Trophoblast cell (in vitro differentiated cells and primary cell): ENCODE data around the gene SLC6A9.

ENCODE experiments used
- DNase-seq, 2 donors: peaks; one replicate each; pipeline ENCODE4 v3.0.0-alpha.2; 2016
- H2AFZ ChIP-seq: 2 replicates; pipeline ENCODE4 v1.6.1; 2013; ENCODE audit warnings: low read length, moderate library complexity, mild to moderate bottlenecking; ENCODE audit not compliant: insufficient read depth, poor library complexity
- H2AK5ac ChIP-seq: 2 replicates; pipeline ENCODE4 v1.6.1; 2013; ENCODE audit warnings: mild to moderate bottlenecking, low read length
- H2BK120ac ChIP-seq: 2 replicates; pipeline ENCODE4 v1.6.1; 2013; ENCODE audit warnings: low read length, mild to moderate bottlenecking, moderate library complexity; ENCODE audit not compliant: insufficient read depth, poor library complexity
- H2BK12ac ChIP-seq: 2 replicates; pipeline ENCODE4 v1.6.1; 2013; ENCODE audit warnings: mild to moderate bottlenecking, low read length, moderate library complexity
- H2BK5ac ChIP-seq: 2 replicates; pipeline ENCODE4 v1.6.1; 2013; ENCODE audit warnings: low read length, low read depth, moderate library complexity, mild to moderate bottlenecking; ENCODE audit not compliant: poor library complexity
- H3K14ac ChIP-seq: 2 replicates; pipeline ENCODE4 v1.6.1; 2013; ENCODE audit warnings: mild to moderate bottlenecking, low read length
- H3K18ac ChIP-seq: 2 replicates; pipeline ENCODE4 v1.6.1; 2013; ENCODE audit warnings: mild to moderate bottlenecking, low read length
- H3K23ac ChIP-seq: 2 replicates; pipeline ENCODE4 v1.6.1; 2013; ENCODE audit warnings: low read length
- H3K27ac ChIP-seq: 2 replicates; pipeline ENCODE4 v1.5.1; 2013; ENCODE audit warnings: low read depth, mild to moderate bottlenecking, inconsistent platforms, low read length, moderate library complexity
- H3K27me3 ChIP-seq: 2 replicates; pipeline ENCODE4 v1.6.1; 2013; ENCODE audit warnings: inconsistent platforms, mild to moderate bottlenecking, low read length, moderate library complexity; ENCODE audit not compliant: insufficient read depth
- H3K36me3 ChIP-seq, 2 experiments: 1 replicate in 1 of 2; 2 replicates in 1 of 2; pipeline ENCODE4 v1.6.1; 2013; ENCODE audit warnings: low read length in 2 of 2, mild to moderate bottlenecking in 2 of 2, moderate library complexity in 1 of 2; ENCODE audit not compliant: insufficient read depth in 2 of 2, control insufficient read depth in 1 of 2
- H3K4ac ChIP-seq: 2 replicates; pipeline ENCODE4 v1.6.1; 2013; ENCODE audit warnings: low read depth, mild to moderate bottlenecking, low read length, moderate library complexity
- H3K4me1 ChIP-seq, 2 experiments: 1 replicate in 1 of 2; 2 replicates in 1 of 2; pipeline ENCODE4 v1.6.1; 2013; ENCODE audit warnings: low read length in 2 of 2, mild to moderate bottlenecking in 2 of 2, moderate library complexity in 1 of 2; ENCODE audit not compliant: insufficient read depth in 2 of 2, control insufficient read depth in 1 of 2
- H3K4me2 ChIP-seq: 2 replicates; pipeline ENCODE4 v1.6.1; 2013; ENCODE audit warnings: inconsistent platforms, mild to moderate bottlenecking, low read length, moderate library complexity
- H3K4me3 ChIP-seq: 2 replicates; pipeline ENCODE4 v1.5.1; 2013; ENCODE audit warnings: mild to moderate bottlenecking, low read depth, low read length, inconsistent platforms
- H3K79me1 ChIP-seq: one replicate; pipeline ENCODE4 v1.6.1; 2013; ENCODE audit warnings: low read length
- H3K79me2 ChIP-seq: 2 replicates; pipeline ENCODE4 v1.6.1; 2013; ENCODE audit warnings: low read length, mild to moderate bottlenecking; ENCODE audit not compliant: control insufficient read depth, insufficient read depth, poor library complexity
- H3K9ac ChIP-seq: 2 replicates; pipeline ENCODE4 v1.6.1; 2013; ENCODE audit warnings: mild to moderate bottlenecking, low read length
- H3K9me3 ChIP-seq: 2 replicates; pipeline ENCODE4 v1.6.1; 2013; ENCODE audit warnings: low read depth, mild to moderate bottlenecking, control low read depth, inconsistent platforms, low read length; ENCODE audit not compliant: insufficient read depth
- H4K12ac ChIP-seq: 2 replicates; pipeline ENCODE4 v1.6.1; 2013; ENCODE audit warnings: low read depth, mild to moderate bottlenecking, low read length, moderate library complexity
- H4K8ac ChIP-seq: 2 replicates; pipeline ENCODE4 v1.6.1; 2013; ENCODE audit warnings: low read depth, mild to moderate bottlenecking, low read length, moderate library complexity
- H4K91ac ChIP-seq: one replicate; pipeline ENCODE4 v1.6.1; 2013; ENCODE audit warnings: low read depth, mild to moderate bottlenecking, low read length, moderate library complexity
- WGBS: extraction: QIAGEN DNeasy Blood & Tissue Kit; methylation state at CpG from one replicate; pipeline ENCODE4 v1.1.7; 2013; ENCODE audit warnings: missing lambda C conversion rate; ENCODE audit not compliant: insufficient read length, insufficient coverage; ENCODE audit errors: extremely low coverage; 5-methylcytosine and 5-hydroxymethylcytosine counted together

SLC6A9 gene

GRCh38 chr1:43970911-43971310, 60.4 kb downstream of the SLC6A9 start:
- Histone ChIP-seq H4K12ac (no peak overlapping the region), H3K4me2 (peak overlapping the region; percentile 88), H3K9me3 (peaks cover 2% of the 10 kb centered on the region), H3K4me1 (peaks cover 6 to 15% of the 10 kb centered on the region in 2 experiments), H3K23ac (no peak overlapping the region), H3K79me1 (peaks cover 8% of the 10 kb centered on the region), H2AK5ac (no peak overlapping the region), H4K8ac (no peak overlapping the region), H2BK12ac (no peak overlapping the region), H3K27ac (no peak overlapping the region), H3K9ac (no peak overlapping the region), H3K4me3 (no peak overlapping the region), H3K18ac (no peak overlapping the region), H2BK5ac (no peak overlapping the region), H4K91ac (no peak overlapping the region), H3K27me3 (no peaks in the 10 kb centered on the region), H3K14ac (no peak overlapping the region), H3K4ac (no peak overlapping the region), H2AFZ (no peak overlapping the region), H2BK120ac (no peak overlapping the region), H3K79me2 (peaks cover 8% of the 10 kb centered on the region), H3K36me3 (peaks cover 21 to 23% of the 10 kb centered on the region in 2 experiments)
- no peak for DNase-seq
- WGBS, result no CpG with 5 or more reads among the region's 9 CpGs

DNA sequence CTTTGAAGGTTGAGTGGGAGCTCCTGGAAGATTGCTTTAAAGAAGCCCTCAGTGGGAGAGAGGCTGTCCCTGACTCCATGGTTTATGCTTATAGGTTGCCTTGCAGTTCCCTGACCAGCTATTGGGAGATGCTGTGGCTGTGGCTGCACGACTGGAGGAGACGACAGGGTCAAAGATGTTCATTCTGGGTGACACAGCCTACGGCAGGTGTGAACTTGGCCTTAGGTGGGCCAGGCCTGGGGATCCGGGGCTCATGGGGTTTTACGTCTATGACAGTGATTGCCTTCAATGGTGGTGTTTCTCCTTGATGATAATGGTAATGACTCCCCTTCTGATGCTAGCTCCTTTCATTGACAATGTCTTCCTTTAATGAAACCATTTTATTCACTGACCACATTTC, 60.8 kb downstream of the SLC6A9 start:
- H3K23ac ChIP-seq, result no peak overlapping the region
- peaks cover 8% of the 10 kb centered on the region for H3K79me2 ChIP-seq
- no peak overlapping the region for H4K91ac ChIP-seq
- H3K18ac ChIP-seq, result no peak overlapping the region
- H3K9me3 ChIP-seq, result peaks cover 2% of the 10 kb centered on the region
- no peak for DNase-seq
- H3K4me3 ChIP-seq, result peak overlapping the region; percentile 95
- H2BK12ac ChIP-seq, result no peak overlapping the region
- no peak overlapping the region for H4K8ac ChIP-seq
- H3K79me1 ChIP-seq, result peaks cover 8% of the 10 kb centered on the region
- H3K27me3 ChIP-seq, result no peaks in the 10 kb centered on the region
- H3K4ac ChIP-seq, result no peak overlapping the region
- no peak overlapping the region for H3K14ac ChIP-seq
- no CpG with 5 or more reads among the region's 5 CpGs for WGBS
- H2BK5ac ChIP-seq, result no peak overlapping the region
- H4K12ac ChIP-seq, result no peak overlapping the region
- peak overlapping the region; percentile 88 for H3K9ac ChIP-seq
- peaks cover 22 to 23% of the 10 kb centered on the region in 2 experiments for H3K36me3 ChIP-seq
- peaks cover 3 to 11% of the 10 kb centered on the region in 2 experiments for H3K4me1 ChIP-seq
- peak overlapping the region; percentile 88 for H3K4me2 ChIP-seq
- no peak overlapping the region for H2AFZ ChIP-seq
- H2BK120ac ChIP-seq, result no peak overlapping the region
- no peak overlapping the region for H3K27ac ChIP-seq
- no peak overlapping the region for H2AK5ac ChIP-seq

GRCh38 chr1:43969746-43970466, 61.4 kb downstream of the SLC6A9 start, which contains the start of gene DPH2:
DPH2 (plus strand) TSS chr1:43970010; CDS start chr1:43970176, 166 bp downstream.
- no peak within 1 kb of the TSS for H4K91ac ChIP-seq

DNA sequence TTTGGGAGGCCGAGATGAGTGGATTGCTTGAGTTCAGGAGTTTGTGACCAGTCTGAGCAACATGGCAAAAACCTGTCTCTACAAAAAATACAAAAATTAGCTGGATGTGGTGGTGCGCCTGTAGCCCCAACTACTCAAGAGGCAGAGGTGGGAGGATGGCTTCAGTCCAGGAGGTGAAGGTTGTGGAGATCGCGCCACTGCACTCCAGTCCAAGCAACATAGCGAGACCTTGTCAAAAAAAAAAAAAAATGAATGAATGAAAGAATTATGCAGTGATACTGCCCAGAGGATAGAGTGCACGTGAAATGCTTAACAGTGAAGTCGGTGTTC, 61.9 kb downstream of the SLC6A9 start:
- Histone ChIP-seq H3K79me1 (peaks cover 1% of the 10 kb centered on the region), H3K14ac (no peak overlapping the region), H3K4me2 (peak overlapping the region; percentile 64), H4K91ac (no peak overlapping the region), H3K18ac (no peak overlapping the region), H4K8ac (no peak overlapping the region), H3K9ac (no peak overlapping the region), H3K27me3 (no peaks in the 10 kb centered on the region), H2BK120ac (no peak overlapping the region), H2AFZ (no peak overlapping the region), H2BK12ac (no peak overlapping the region), H3K9me3 (peaks cover 2% of the 10 kb centered on the region), H3K27ac (no peak overlapping the region), H2BK5ac (no peak overlapping the region), H3K23ac (no peak overlapping the region), H3K79me2 (no peaks in the 10 kb centered on the region), H4K12ac (no peak overlapping the region), H3K4me3 (no peak overlapping the region), H3K36me3 (peaks cover 22 to 23% of the 10 kb centered on the region in 2 experiments), H3K4me1 (peaks cover 3 to 9% of the 10 kb centered on the region in 2 experiments), H2AK5ac (no peak overlapping the region), H3K4ac (no peak overlapping the region)
- no peak for DNase-seq
- no CpG with 5 or more reads among the region's 7 CpGs for WGBS

More at GRCh38 chr1:43969746-43970466, 61.4 kb downstream of the SLC6A9 start, which contains the start of gene DPH2:
- H3K27ac ChIP-seq, result no peak within 1 kb of the TSS
- H4K12ac ChIP-seq, result peak within 1 kb of the TSS; percentile 17
- no peak within 1 kb of the TSS for H3K23ac ChIP-seq
- H2BK120ac ChIP-seq, result no peak within 1 kb of the TSS
- WGBS, result no CpG with 5 or more reads among the region's 47 CpGs
- H3K27me3 ChIP-seq, result no peaks in the 10 kb centered on the region
- peaks cover 22 to 23% of the 10 kb centered on the region in 2 experiments for H3K36me3 ChIP-seq
- peak within 1 kb of the TSS; percentile 95 for H3K4me3 ChIP-seq
- no peak within 1 kb of the TSS for H2AK5ac ChIP-seq
- peaks cover 2% of the 10 kb centered on the region for H3K9me3 ChIP-seq
- peaks cover 5% of the 10 kb centered on the region for H3K79me1 ChIP-seq
- peak within 1 kb of the TSS; percentile 88 for H3K4me2 ChIP-seq
- H3K14ac ChIP-seq, result peak within 1 kb of the TSS; percentile 5
- H3K9ac ChIP-seq, result peak within 1 kb of the TSS; percentile 88
- H3K4me1 ChIP-seq, result peaks cover 3 to 9% of the 10 kb centered on the region in 2 experiments
- no peak within 1 kb of the TSS for H3K18ac ChIP-seq
- peaks cover 3% of the 10 kb centered on the region for H3K79me2 ChIP-seq
- H2AFZ ChIP-seq, result peak within 1 kb of the TSS; percentile 59
- DNase-seq, result peak; percentile 97 to 98
- no peak within 1 kb of the TSS for H2BK12ac ChIP-seq
- H3K4ac ChIP-seq, result no peak within 1 kb of the TSS
- peak within 1 kb of the TSS; percentile 55 for H4K8ac ChIP-seq
- no peak within 1 kb of the TSS for H2BK5ac ChIP-seq
